ENCODE measurements around the gene FAM3A.
A peak's percentile ranks its signal among the peaks of the same experiment; 100 is the strongest.

FAM3A gene

DNA sequence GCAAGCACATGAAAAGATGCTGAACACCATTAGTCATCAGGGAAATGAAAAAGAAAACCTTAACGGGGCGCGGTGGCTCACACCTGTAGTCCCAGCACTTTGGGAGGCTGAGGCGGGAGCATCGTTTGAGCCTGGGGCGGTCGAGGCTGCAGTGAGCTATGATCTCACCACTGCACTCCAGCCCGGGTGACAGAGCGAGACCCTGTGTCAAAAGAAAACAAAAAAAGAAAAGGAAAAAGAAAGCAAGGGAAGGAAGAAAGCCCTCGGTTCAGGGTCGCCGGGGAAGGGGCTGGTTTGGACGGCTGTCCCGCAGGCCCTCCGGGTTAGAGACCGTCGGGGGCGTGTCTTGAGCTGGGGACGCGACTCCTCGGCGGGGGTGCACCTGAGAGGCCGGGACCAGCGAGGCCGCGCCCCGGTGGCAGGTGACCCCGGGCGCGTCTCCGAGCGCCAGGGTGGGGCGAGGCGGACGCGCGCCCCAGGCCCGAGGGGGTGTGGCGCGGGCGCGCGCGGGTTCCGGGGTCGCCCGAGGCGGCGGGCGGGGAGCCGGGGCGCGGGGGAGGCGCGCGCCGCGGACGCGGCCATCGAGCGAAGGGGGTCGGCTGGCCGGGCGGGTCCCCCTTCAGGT, 58.4 kb downstream of the FAM3A start:
- DNase-seq = peak; percentile 69
